ENCODE data around the gene TRIM73. TPM values are rescaled to one million over a fixed set of nuclear protein-coding genes. Genes with fewer than 3 reads are reported as not detected.
"Not testable (repeated sequence)": the region's sequence is repeated elsewhere in the genome, so short reads cannot be mapped to it uniquely, and the experiment has no call there.

The TRIM73 gene
- polyA plus RNA-seq, 1 donor from 2014 or later = 15.2 TPM

GRCh38 chr7:75418292-75418858 is 22.9 kb downstream of the TRIM73 start:
- not testable (repeated sequence) for H3K36me3 ChIP-seq (ENCODE audit: insufficient read depth, low read length); H2AFZ ChIP-seq (ENCODE audit: low read depth, low read length); H3K9me2 ChIP-seq (ENCODE audit: insufficient read depth, low read length); H3F3A ChIP-seq (ENCODE audit: insufficient read depth, low read length, poor library complexity, severe bottlenecking); H3K27me3 ChIP-seq (ENCODE audit: insufficient read depth, low read depth, low read length); H3K4me2 ChIP-seq (ENCODE audit: low read length); H4K20me1 ChIP-seq (ENCODE audit: insufficient read depth); H3K27ac ChIP-seq (ENCODE audit: low read length); H3K9me3 ChIP-seq (ENCODE audit: low read length); H3K79me2 ChIP-seq (replicated peaks; ENCODE audit: insufficient read depth, low read length); H3K9ac ChIP-seq (ENCODE audit: low read length); H3K4me3 ChIP-seq (ENCODE audit: low read length)

- not testable (repeated sequence) for H3K36me3 ChIP-seq (ENCODE audit: insufficient read depth, low read length); H4K20me1 ChIP-seq (ENCODE audit: insufficient read depth); H2AFZ ChIP-seq (ENCODE audit: low read depth, low read length); H3K9ac ChIP-seq (ENCODE audit: low read length); H3F3A ChIP-seq (ENCODE audit: insufficient read depth, low read length, poor library complexity, severe bottlenecking); H3K79me2 ChIP-seq (replicated peaks; ENCODE audit: insufficient read depth, low read length); H3K4me3 ChIP-seq (ENCODE audit: low read length); H3K9me3 ChIP-seq (ENCODE audit: low read length); H3K9me2 ChIP-seq (ENCODE audit: insufficient read depth, low read length); H3K27ac ChIP-seq (ENCODE audit: low read length); H3K4me2 ChIP-seq (ENCODE audit: low read length); H3K27me3 ChIP-seq (ENCODE audit: insufficient read depth, low read depth, low read length)
Measured at GRCh38 chr7:75419210-75419609, 23.8 kb downstream of the TRIM73 start.

GRCh38 chr7:75419693-75420092 is 24.3 kb downstream of the TRIM73 start:
- H3K9me2 ChIP-seq (ENCODE audit: insufficient read depth, low read length); H4K20me1 ChIP-seq (ENCODE audit: insufficient read depth); H3K79me2 ChIP-seq (replicated peaks; ENCODE audit: insufficient read depth, low read length); H3K27me3 ChIP-seq (ENCODE audit: insufficient read depth, low read depth, low read length); H2AFZ ChIP-seq (ENCODE audit: low read depth, low read length); H3K36me3 ChIP-seq (ENCODE audit: insufficient read depth, low read length); H3K9ac ChIP-seq (ENCODE audit: low read length); H3K27ac ChIP-seq (ENCODE audit: low read length); H3F3A ChIP-seq (ENCODE audit: insufficient read depth, low read length, poor library complexity, severe bottlenecking); H3K4me2 ChIP-seq (ENCODE audit: low read length); H3K4me3 ChIP-seq (ENCODE audit: low read length); H3K9me3 ChIP-seq (ENCODE audit: low read length): not testable (repeated sequence)

- not testable (repeated sequence) for H4K20me1 ChIP-seq (ENCODE audit: insufficient read depth); H3K27ac ChIP-seq (ENCODE audit: low read length); H3K79me2 ChIP-seq (replicated peaks; ENCODE audit: insufficient read depth, low read length); H3K27me3 ChIP-seq (ENCODE audit: insufficient read depth, low read depth, low read length); H3F3A ChIP-seq (ENCODE audit: insufficient read depth, low read length, poor library complexity, severe bottlenecking); H3K4me3 ChIP-seq (ENCODE audit: low read length); H3K4me2 ChIP-seq (ENCODE audit: low read length); H3K9me3 ChIP-seq (ENCODE audit: low read length); H2AFZ ChIP-seq (ENCODE audit: low read depth, low read length); H3K9me2 ChIP-seq (ENCODE audit: insufficient read depth, low read length); H3K9ac ChIP-seq (ENCODE audit: low read length); H3K36me3 ChIP-seq (ENCODE audit: insufficient read depth, low read length)
Measured at GRCh38 chr7:75420152-75420551, 24.7 kb downstream of the TRIM73 start.

- not testable (repeated sequence) for H3F3A ChIP-seq (ENCODE audit: insufficient read depth, low read length, poor library complexity, severe bottlenecking); H3K4me3 ChIP-seq (ENCODE audit: low read length); H3K27me3 ChIP-seq (ENCODE audit: insufficient read depth, low read depth, low read length); H3K9me3 ChIP-seq (ENCODE audit: low read length); H3K27ac ChIP-seq (ENCODE audit: low read length); H3K9ac ChIP-seq (ENCODE audit: low read length); H3K36me3 ChIP-seq (ENCODE audit: insufficient read depth, low read length); H3K79me2 ChIP-seq (replicated peaks; ENCODE audit: insufficient read depth, low read length); H3K9me2 ChIP-seq (ENCODE audit: insufficient read depth, low read length); H2AFZ ChIP-seq (ENCODE audit: low read depth, low read length); H4K20me1 ChIP-seq (ENCODE audit: insufficient read depth); H3K4me2 ChIP-seq (ENCODE audit: low read length)
Measured at GRCh38 chr7:75421798-75422710, 26.6 kb downstream of the TRIM73 start.

- not testable (repeated sequence) for H2AFZ ChIP-seq (ENCODE audit: low read depth, low read length); H3K36me3 ChIP-seq (ENCODE audit: insufficient read depth, low read length); H3K4me2 ChIP-seq (ENCODE audit: low read length)
Measured at GRCh38 chr7:75423481-75423880, 28.1 kb downstream of the TRIM73 start.

GRCh38 chr7:75439000-75439399 is 43.6 kb downstream of the TRIM73 start:
- not testable (repeated sequence) for H3K27me3 ChIP-seq (ENCODE audit: insufficient read depth, low read depth, low read length); H3K79me2 ChIP-seq (replicated peaks; ENCODE audit: insufficient read depth, low read length); H3K4me2 ChIP-seq (ENCODE audit: low read length); H3K36me3 ChIP-seq (ENCODE audit: insufficient read depth, low read length); H3K27ac ChIP-seq (ENCODE audit: low read length); H4K20me1 ChIP-seq (ENCODE audit: insufficient read depth); H3K9ac ChIP-seq (ENCODE audit: low read length); H3K4me3 ChIP-seq (ENCODE audit: low read length); H3F3A ChIP-seq (ENCODE audit: insufficient read depth, low read length, poor library complexity, severe bottlenecking); H3K9me2 ChIP-seq (ENCODE audit: insufficient read depth, low read length); H3K9me3 ChIP-seq (ENCODE audit: low read length); H2AFZ ChIP-seq (ENCODE audit: low read depth, low read length)

More at GRCh38 chr7:75423481-75423880, 28.1 kb downstream of the TRIM73 start:
- not testable (repeated sequence) for H3K9me3 ChIP-seq (ENCODE audit: low read length); H3K27me3 ChIP-seq (ENCODE audit: insufficient read depth, low read depth, low read length); H3K9me2 ChIP-seq (ENCODE audit: insufficient read depth, low read length); H4K20me1 ChIP-seq (ENCODE audit: insufficient read depth); H3K79me2 ChIP-seq (replicated peaks; ENCODE audit: insufficient read depth, low read length); H3F3A ChIP-seq (ENCODE audit: insufficient read depth, low read length, poor library complexity, severe bottlenecking); H3K27ac ChIP-seq (ENCODE audit: low read length); H3K9ac ChIP-seq (ENCODE audit: low read length); H3K4me3 ChIP-seq (ENCODE audit: low read length)

- H3K9me2 ChIP-seq (ENCODE audit: insufficient read depth, low read length); H3K36me3 ChIP-seq (ENCODE audit: insufficient read depth, low read length); H3K79me2 ChIP-seq (replicated peaks; ENCODE audit: insufficient read depth, low read length); H4K20me1 ChIP-seq (ENCODE audit: insufficient read depth); H3K27ac ChIP-seq (ENCODE audit: low read length); H3K4me2 ChIP-seq (ENCODE audit: low read length); H3K9me3 ChIP-seq (ENCODE audit: low read length); H3K27me3 ChIP-seq (ENCODE audit: insufficient read depth, low read depth, low read length); H2AFZ ChIP-seq (ENCODE audit: low read depth, low read length); H3F3A ChIP-seq (ENCODE audit: insufficient read depth, low read length, poor library complexity, severe bottlenecking): not testable (repeated sequence)
- H3K9ac ChIP-seq (ENCODE audit: low read length) = peak overlapping the region; percentile 41
- H3K4me3 ChIP-seq (ENCODE audit: low read length) = peak overlapping the region; percentile 59
Measured at GRCh38 chr7:75442101-75442464, 46.7 kb downstream of the TRIM73 start.
